ENCODE measurements around the gene RPE65. TPM values are rescaled to one million over a fixed set of nuclear protein-coding genes. Genes with fewer than 3 reads are reported as not detected.

RPE65 gene
- total and polyA plus RNA-seq, 2 of the 4 experiments (the other 2 are of a cell fraction): under 0.01 TPM; not detected in 1

- H2BK5ac ChIP-seq (ENCODE audit: low read depth, low read length, poor library complexity, severe bottlenecking): no peak overlapping the region
- H2AK9ac ChIP-seq (replicated peaks; ENCODE audit: low read depth, low read length, poor library complexity): no peak overlapping the region
- peak overlapping the region; percentile 17; the same call in 1 of the 2 replicates for H3K9ac ChIP-seq (ENCODE audit: low read depth, low read length)
- ChIA-PET CTCF (interaction anchor here (0.8 to 1.6 kb wide), 2 partner anchors 16 to 22 kb away, joined by 3 to 4 read pairs; no protein-coding TSS in a partner anchor), POLR2A (ENCODE audit: unreplicated experiment) (no interaction called here)
- H2BK15ac ChIP-seq (ENCODE audit: low read depth, low read length): no peak overlapping the region
- no peak overlapping the region for H3K14ac ChIP-seq (replicated peaks; ENCODE audit: low read depth, low read length)
- BruUV-seq (replicated peaks): no TSS peak
- WGBS, 2 experiments (ENCODE audit: extremely low coverage in 2 of 2, insufficient read length in 1 of 2): 0% methylated on average over 1 of the region's 3 CpGs; no CpG with 5 or more reads in 1 of the 2 experiments
- H3K4me2 ChIP-seq (ENCODE audit: low read depth, low read length): peak overlapping the region; percentile 63
- no peak overlapping the region for H4K5ac ChIP-seq (ENCODE audit: low read depth, low read length)
- H3K9me3 ChIP-seq (ENCODE audit: control insufficient read depth, insufficient read depth, low read length): no peaks in the 10 kb centered on the region
- no peaks in the 10 kb centered on the region for H3K36me3 ChIP-seq (ENCODE audit: control insufficient read depth, insufficient read depth, low read length)
- peak overlapping the region; percentile 98 for H2AFZ ChIP-seq (replicated peaks; ENCODE audit: low read length, poor library complexity)
- TF ChIP-seq ELK1 (IDR thresholded peaks at IDR 0.05; ENCODE audit: borderline replicate concordance, low read depth, low read length) (no peak), MAFK (IDR thresholded peaks at IDR 0.05; ENCODE audit: low read depth, low read length) (no peak), RAD21 (IDR thresholded peaks at IDR 0.05; ENCODE audit: low read length) (no peak), RFX5 (IDR thresholded peaks at IDR 0.05; ENCODE audit: low read depth, low read length) (no peak), MAZ (IDR thresholded peaks at IDR 0.05; ENCODE audit: borderline replicate concordance, low read depth, low read length) (no peak), CHD1 (IDR thresholded peaks at IDR 0.05; ENCODE audit: low read depth, low read length) (no peak), FOS (IDR thresholded peaks at IDR 0.05; ENCODE audit: low read depth, low read length) (no peak)
- H3K4ac ChIP-seq (ENCODE audit: low read depth, low read length): no peak overlapping the region
- ATAC-seq (ENCODE audit: low read depth): peak; percentile 5
- peaks cover 17 to 25% of the 10 kb centered on the region in 2 experiments for H3K79me1 ChIP-seq (ENCODE audit: low read depth in 1 of 2, low read length in 2 of 2)
- no peaks in the 10 kb centered on the region for H3K9me1 ChIP-seq (ENCODE audit: insufficient read depth, low read length)
- in situ Hi-C loops (cut with MboI; ENCODE audit: low sequenced_read_pairs) (no loop called here), intact Hi-C loops (cut with micrococcal nuclease) (no loop called here), dilution Hi-C loops (cut with HindIII; ENCODE audit: low sequenced_read_pairs, unreplicated experiment) (no loop called here)
- no peaks in the 10 kb centered on the region for H3K27me3 ChIP-seq (ENCODE audit: control insufficient read depth, insufficient read depth, low read length)
- H2AK5ac ChIP-seq (ENCODE audit: low read depth, low read length): no peak overlapping the region
- H3K4me1 ChIP-seq (ENCODE audit: control insufficient read depth, insufficient read depth, low read length): peaks cover 2% of the 10 kb centered on the region; the same call in 1 of the 2 replicates
- H4K8ac ChIP-seq (ENCODE audit: low read depth in 2 of 2, low read length in 2 of 2): peak overlapping the region in 1 of 2 experiments; percentile 61; a peak in 1 of 4 replicates
- H4K91ac ChIP-seq (ENCODE audit: insufficient read depth, low read depth, low read length): no peak overlapping the region
- no peaks in the 10 kb centered on the region for H4K20me1 ChIP-seq (ENCODE audit: insufficient read depth, low read length)
- no peak overlapping the region for H3K23ac ChIP-seq (ENCODE audit: low read depth, low read length)
- H3K4me3 ChIP-seq (ENCODE audit: insufficient read depth, low read depth, low read length): peak overlapping the region; percentile 77
- no peak overlapping the region for H2BK120ac ChIP-seq (ENCODE audit: low read depth, low read length)
- no peak overlapping the region for H2BK20ac ChIP-seq (ENCODE audit: low read depth, low read length)
- no peak for DNase-seq
- no peak overlapping the region for H3K18ac ChIP-seq (ENCODE audit: low read depth, low read length)
- H3K56ac ChIP-seq (ENCODE audit: extremely low read depth, insufficient read depth, low read length): no peak overlapping the region
- H3K27ac ChIP-seq (ENCODE audit: insufficient read depth, low read length): no peak overlapping the region
Observed at GRCh38 chr1:68497358-68497698, 47.6 kb upstream of the RPE65 start.

Measured in IMR-90 (cell line).